HepG2 (cell line): ENCODE results near the gene SCAF8. TPM values are rescaled to one million over a fixed set of nuclear protein-coding genes. Genes with fewer than 3 reads are reported as not detected.

ENCODE experiments used
- ATAC-seq: fragments of 200-7000 bp; cut with Tn5 transposase; 3 replicates; pipeline ENCODE4 v1.9.1; 2020; ENCODE audit warnings: mild to moderate bottlenecking, moderate library complexity
- BruUV-seq: library from RNA; stranded (reverse); fragments of 400-500 nt; replicated peaks from 2 replicates; lab custom pipeline; 2021; lab: Mats Ljungman, UMichigan
- CTCF ChIA-PET: fragments of 300-600 bp; formaldehyde crosslinking; extraction: SDS; loops from one replicate; lab custom pipeline; 2021; ENCODE audit warnings: low total read pairs, inconsistent platforms, low intra/inter-chr PET ratio; lab: Yijun Ruan, JAX
- POLR2A ChIA-PET: fragments of 350-600 bp; sonication (Branson Sonifier 250); formaldehyde crosslinking; loops from one replicate; lab custom pipeline; 2020; ENCODE audit warnings: antibody characterized with exemption, inconsistent platforms; lab: Yijun Ruan, JAX
- DNase-seq: peaks from one replicate; pipeline ENCODE4 v3.0.0-alpha.2; 2015; ENCODE audit warnings: low spot score
- FAIRE-seq: peaks from 3 replicates; lab custom pipeline; 2011; peaks lifted over from hg19 to GRCh38; lab: Jason Lieb, UNC
- H2AFZ ChIP-seq: one replicate; pipeline ENCODE4 v1.6.1; 2011; ENCODE audit warnings: low read length, inconsistent platforms
- H3K27ac ChIP-seq: fragments of 300-600 bp; 3 replicates; pipeline ENCODE4 v1.8.0; 2011; ENCODE audit warnings: mixed run types, mild to moderate bottlenecking, mixed read lengths, low read length, inconsistent platforms; ENCODE audit not compliant: insufficient read depth; ENCODE audit errors: extremely low read length
- H3K27me3 ChIP-seq, 2 experiments: fragments of 200-600 bp in 1 of 2; 2 replicates in 1 of 2; 3 replicates in 1 of 2; pipeline versions ENCODE4 v1.6.0 to v1.8.0; 2011; ENCODE audit warnings: low read length in 2 of 2, mild to moderate bottlenecking in 2 of 2, moderate library complexity in 2 of 2, inconsistent platforms in 1 of 2; ENCODE audit not compliant: insufficient read depth in 2 of 2, control insufficient read depth in 1 of 2
- H3K36me3 ChIP-seq, 2 experiments: fragments of 200-600 bp in 1 of 2; replicated peaks in 1 of 2; 2 replicates in 1 of 2; 3 replicates in 1 of 2; pipeline versions ENCODE4 v1.5.1 to v1.8.0; 2011; ENCODE audit warnings: low read length in 2 of 2, inconsistent platforms in 1 of 2; ENCODE audit not compliant: insufficient read depth in 2 of 2, control insufficient read depth in 1 of 2
- H3K4me1 ChIP-seq: 2 replicates; pipeline ENCODE4 v1.5.1; 2012; ENCODE audit warnings: low read length, inconsistent platforms; ENCODE audit not compliant: insufficient read depth
- H3K4me2 ChIP-seq: 2 replicates; pipeline ENCODE4 v1.6.0; 2011; ENCODE audit warnings: low read depth, low read length, inconsistent platforms
- H3K4me3 ChIP-seq, 3 experiments: fragments of 200-600 bp in 1 of 3; sonication (generic), shearing (Covaris generic) in 1 of 3; replicated peaks in 1 of 3; 2 replicates each; pipeline ENCODE4 v1.5.1; 2011 to 2016; ENCODE audit warnings: low read length in 3 of 3, inconsistent platforms in 2 of 3, low read depth in 2 of 3, mild to moderate bottlenecking in 2 of 3, control low read depth in 1 of 3, mixed read lengths in 1 of 3; ENCODE audit not compliant: insufficient read depth in 1 of 3
- H3K79me2 ChIP-seq: one replicate; pipeline ENCODE4 v1.6.1; 2011; ENCODE audit warnings: low read length, inconsistent platforms; ENCODE audit not compliant: insufficient read depth
- H3K9ac ChIP-seq: 2 replicates; pipeline ENCODE4 v1.6.0; 2011; ENCODE audit warnings: mild to moderate bottlenecking, low read depth, low read length, inconsistent platforms; ENCODE audit not compliant: insufficient read depth
- H3K9me3 ChIP-seq: 2 replicates; pipeline ENCODE4 v1.5.1; 2012; ENCODE audit warnings: mild to moderate bottlenecking, low read length
- H4K20me1 ChIP-seq: 2 replicates; pipeline ENCODE4 v1.6.0; 2011; ENCODE audit warnings: inconsistent platforms, mild to moderate bottlenecking, low read length, moderate library complexity; ENCODE audit not compliant: insufficient read depth
- CHCHD3 ChIP-seq: sonication (generic); formaldehyde crosslinking; IDR thresholded peaks from 2 replicates; pipeline ENCODE4 v1.8.0; 2022; ENCODE audit warnings: mild to moderate bottlenecking, missing genetic modification reagents, moderate library complexity
- FOXC1 ChIP-seq: sonication (generic); formaldehyde crosslinking; IDR thresholded peaks from 2 replicates; pipeline ENCODE4 v1.8.0; 2022; ENCODE audit warnings: mild to moderate bottlenecking, missing genetic modification reagents, borderline replicate concordance
- GFI1 ChIP-seq: sonication (generic); formaldehyde crosslinking; IDR thresholded peaks from 2 replicates; pipeline ENCODE4 v1.5.0; 2020; ENCODE audit warnings: missing genetic modification reagents, mild to moderate bottlenecking, borderline replicate concordance
- ISX ChIP-seq: sonication (generic); formaldehyde crosslinking; conservative IDR thresholded peaks from 2 replicates; pipeline ENCODE4 v1.5.0; 2020; ENCODE audit warnings: missing genetic modification reagents
- JUN ChIP-seq: sonication (generic); formaldehyde crosslinking; IDR thresholded peaks from 2 replicates; pipeline ENCODE4 v1.4.0; 2020; ENCODE audit warnings: mild to moderate bottlenecking, missing genetic modification reagents
- KAT7 ChIP-seq: IDR thresholded peaks from 2 replicates; pipeline ENCODE4 v1.6.1; 2018; ENCODE audit warnings: borderline replicate concordance, missing compliant biosample characterization
- MYC ChIP-seq: sonication (generic); formaldehyde crosslinking; IDR thresholded peaks from 2 replicates; pipeline ENCODE4 v1.9.0; 2021; ENCODE audit warnings: missing genetic modification reagents, borderline replicate concordance
- NR2F6 ChIP-seq, 2 experiments: IDR thresholded peaks; 2 replicates each; pipeline ENCODE4 v1.6.1; 2016; ENCODE audit warnings: antibody characterized with exemption in 1 of 2, mild to moderate bottlenecking in 1 of 2
- PAX8 ChIP-seq: sonication (generic); formaldehyde crosslinking; IDR thresholded peaks from 2 replicates; pipeline ENCODE4 v1.8.0; 2022; ENCODE audit warnings: mild to moderate bottlenecking, missing genetic modification reagents, borderline replicate concordance
- REXO4 ChIP-seq: sonication (generic); formaldehyde crosslinking; IDR thresholded peaks from 2 replicates; pipeline ENCODE4 v1.8.0; 2022; ENCODE audit warnings: missing genetic modification reagents, mild to moderate bottlenecking, borderline replicate concordance
- SP5 ChIP-seq: IDR thresholded peaks from 2 replicates; pipeline ENCODE4 v1.6.1; 2016; ENCODE audit warnings: low read depth, borderline replicate concordance
- TSC22D2 ChIP-seq: sonication (generic); formaldehyde crosslinking; IDR thresholded peaks from 2 replicates; pipeline ENCODE4 v1.5.1; 2020; ENCODE audit warnings: missing genetic modification reagents, mild to moderate bottlenecking, borderline replicate concordance
- ZFAT ChIP-seq: sonication (generic); formaldehyde crosslinking; conservative IDR thresholded peaks from 2 replicates; pipeline ENCODE4 v1.8.1; 2023; ENCODE audit warnings: missing genetic modification reagents, inconsistent platforms
- ZFP36L1 ChIP-seq: sonication (generic); formaldehyde crosslinking; IDR thresholded peaks from 2 replicates; pipeline ENCODE4 v1.8.0; 2022; ENCODE audit warnings: mild to moderate bottlenecking, missing genetic modification reagents, moderate library complexity
- ZMYM3 ChIP-seq: sonication (generic); formaldehyde crosslinking; IDR thresholded peaks from 2 replicates; pipeline ENCODE4 v1.5.1; 2020; ENCODE audit warnings: mild to moderate bottlenecking, missing genetic modification reagents
- ZNF18 ChIP-seq: sonication (generic); formaldehyde crosslinking; IDR thresholded peaks from 2 replicates; pipeline ENCODE4 v1.8.0; 2022; ENCODE audit warnings: mild to moderate bottlenecking, missing genetic modification reagents; ENCODE audit not compliant: insufficient replicate concordance
- ZNF670 ChIP-seq: sonication (generic); formaldehyde crosslinking; IDR thresholded peaks from 2 replicates; pipeline ENCODE4 v1.8.0; 2022; ENCODE audit warnings: mild to moderate bottlenecking, missing genetic modification reagents, borderline replicate concordance
- WGBS: methylation state at CpG from one replicate; pipeline ENCODE4 v1.1.6; 2017; ENCODE audit warnings: low lambda C conversion rate; 5-methylcytosine and 5-hydroxymethylcytosine counted together
- in situ Hi-C: cut with HindIII; loops from 2 replicates; pipeline ENCODE4 v1.10.0; 2017; ENCODE audit warnings: low pct_unique_long_range_greater_than_20kb; ENCODE audit not compliant: extremely low pct_ligation_motif_present
- intact Hi-C: fragments of 100-400 bp; cut with micrococcal nuclease; formaldehyde crosslinking; loops from one replicate; pipeline ENCODE4 v1.10.0; 2022; ENCODE audit not compliant: unreplicated experiment
- polyA plus RNA-seq, 8 experiments: library from polyadenylated mRNA; depleted of rRNA in 3 of 8; stranded (reverse) in 7 of 8; unstranded in 1 of 8; fragments of >200 nt; fragmentation: Illumina TruSeq in 4 of 8; extraction: Trizol in 4 of 8; gene quantifications; 2 replicates each; pipeline versions ENCODE4 v1.2.1 to v1.2.3, GENCODE V29; 2011 to 2016; ENCODE audit warnings: low read depth in 4 of 8, missing spikeins in 1 of 8, mixed read lengths in 1 of 8; ENCODE audit not compliant: insufficient read depth in 1 of 8
- total RNA-seq, 5 experiments: library from RNA; depleted of rRNA; stranded (reverse); fragments of >200 nt; fragmentation: Illumina TruSeq; extraction: Trizol; gene quantifications; 2 replicates each; pipeline ENCODE4 v1.2.3, GENCODE V29; 2016; ENCODE audit warnings: low read depth in 1 of 5
- TF ChIP-seq, protein P1 (sequence below): sonication (generic); formaldehyde crosslinking; IDR thresholded peaks from 2 replicates; pipeline ENCODE4 v1.9.0; 2021; ENCODE audit warnings: missing genetic modification reagents, mild to moderate bottlenecking, borderline replicate concordance

The SCAF8 gene
- total and polyA plus RNA-seq, 2 of the 13 experiments (the other 11 are each of a cell fraction or from before 2014, with no cell fraction given), result 15.3 to 40.8 TPM

- no TSS peak for BruUV-seq
- H3K4me1 ChIP-seq, result peaks cover 14% of the 10 kb centered on the region
- no peak overlapping the region for H3K9ac ChIP-seq
- H2AFZ ChIP-seq, result no peak overlapping the region
- no peak overlapping the region for H3K27ac ChIP-seq
- FAIRE-seq (no peak), DNase-seq (no peak), ATAC-seq (no peak)
- H3K4me2 ChIP-seq, result no peak overlapping the region
- in situ Hi-C loops, result no loop called here
- H3K79me2 ChIP-seq, result peaks cover 100% of the 10 kb centered on the region
- no peaks in the 10 kb centered on the region for H3K27me3 ChIP-seq
- intact Hi-C loops, result no loop called here
- CTCF ChIA-PET, result no interaction called here
- H4K20me1 ChIP-seq, result peaks cover 86% of the 10 kb centered on the region
- POLR2A ChIA-PET, result interaction anchor here (1.1 kb wide), 1 partner anchor 14 kb away, joined by 3 read pairs; no protein-coding TSS in a partner anchor
- peaks cover 1 to 4% of the 10 kb centered on the region in 2 experiments; a peak in 3 of 5 replicates for H3K36me3 ChIP-seq
- 93% methylated on average over 1 of the region's 1 CpG for whole genome bisulfite sequencing
- no peak overlapping the region for H3K4me3 ChIP-seq
- TF ChIP-seq SP5 (CRISPR knock-in tag) (no peak), CHCHD3 (no peak), GFI1 (CRISPR knock-in tag) (no peak), FOXC1 (no peak), ZMYM3 (CRISPR knock-in tag) (no peak), PAX8 (CRISPR knock-in tag) (no peak), ZFAT (CRISPR knock-in tag) (no peak), ZFP36L1 (no peak), ISX (CRISPR knock-in tag) (no peak), MYC (CRISPR knock-in tag) (no peak), KAT7 (CRISPR knock-in tag) (no peak), ZNF18 (CRISPR knock-in tag) (no peak), JUN (CRISPR knock-in tag) (no peak), NR2F6 (IDR thresholded peaks at IDR 0.05) (no peak), NR2F6 (CRISPR knock-in tag; IDR thresholded peaks at IDR 0.05) (no peak), ZNF670 (CRISPR knock-in tag) (no peak), REXO4 (CRISPR knock-in tag) (no peak), TSC22D2 (CRISPR knock-in tag) (no peak)
- TF ChIP-seq, protein P1, sequence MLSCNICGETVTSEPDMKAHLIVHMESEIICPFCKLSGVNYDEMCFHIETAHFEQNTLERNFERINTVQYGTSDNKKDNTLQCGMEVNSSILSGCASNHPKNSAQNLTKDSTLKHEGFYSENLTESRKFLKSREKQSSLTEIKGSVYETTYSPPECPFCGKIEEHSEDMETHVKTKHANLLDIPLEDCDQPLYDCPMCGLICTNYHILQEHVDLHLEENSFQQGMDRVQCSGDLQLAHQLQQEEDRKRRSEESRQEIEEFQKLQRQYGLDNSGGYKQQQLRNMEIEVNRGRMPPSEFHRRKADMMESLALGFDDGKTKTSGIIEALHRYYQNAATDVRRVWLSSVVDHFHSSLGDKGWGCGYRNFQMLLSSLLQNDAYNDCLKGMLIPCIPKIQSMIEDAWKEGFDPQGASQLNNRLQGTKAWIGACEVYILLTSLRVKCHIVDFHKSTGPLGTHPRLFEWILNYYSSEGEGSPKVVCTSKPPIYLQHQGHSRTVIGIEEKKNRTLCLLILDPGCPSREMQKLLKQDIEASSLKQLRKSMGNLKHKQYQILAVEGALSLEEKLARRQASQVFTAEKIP (CRISPR knock-in tag), result no peak
- H3K9me3 ChIP-seq, result no peaks in the 10 kb centered on the region
Observed at GRCh38 chr6:154752022-154752421, 18.8 kb downstream of the SCAF8 start.
